ENCODE data around the gene GNB1. TPM values are rescaled to one million over a fixed set of nuclear protein-coding genes. Genes with fewer than 3 reads are reported as not detected.

Gene GNB1
- total RNA-seq, 8 experiments from 2014 or later = 70.0 to 394 (median 196) TPM

DNA sequence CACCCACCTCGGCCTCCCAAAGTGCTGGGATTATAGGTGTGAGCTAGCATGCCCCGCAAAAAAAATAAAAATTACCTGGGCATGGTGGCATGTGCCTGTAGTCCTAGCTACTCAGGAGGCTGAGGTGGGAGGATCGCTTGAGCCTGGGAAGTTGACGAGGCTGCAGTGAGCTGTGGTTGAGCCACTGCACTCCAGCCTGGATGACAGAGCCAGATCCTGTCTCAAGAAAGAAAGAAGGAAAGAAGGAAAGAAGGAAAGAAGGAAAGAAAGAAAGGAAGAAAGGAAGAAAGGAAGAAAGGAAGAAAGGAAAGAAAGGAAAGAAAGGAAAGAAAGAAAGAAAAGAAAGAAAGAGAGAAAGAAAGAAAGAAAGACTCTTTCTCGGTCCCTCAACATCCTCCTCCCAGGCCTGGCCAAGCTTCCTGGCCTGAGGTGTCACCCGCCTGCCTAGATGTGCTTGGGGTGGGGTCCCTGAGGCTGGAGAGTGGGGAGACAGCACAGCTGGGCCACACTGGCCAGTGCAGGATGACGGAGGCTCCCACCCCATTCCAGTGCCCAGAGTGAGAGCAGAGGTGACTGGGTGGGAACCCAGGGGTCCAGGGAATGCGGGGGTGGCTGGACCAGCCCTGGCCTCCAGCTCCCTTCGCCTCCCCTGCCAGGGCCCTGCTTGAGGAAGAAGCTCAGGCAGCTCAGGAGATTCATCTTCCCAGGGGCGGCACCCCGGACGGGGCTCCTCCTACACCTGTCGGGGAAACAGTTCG, 10.2 kb upstream of the GNB1 start:
- in situ Hi-C loops (cut with MboI; ENCODE audit: low pct_unique_long_range_greater_than_20kb in 2 of 9, low sequenced_read_pairs in 9 of 9, unreplicated experiment in 9 of 9) = loop anchor here in 1 of 9 experiments (25.0 kb wide), 1 partner anchor 139 kb away; no protein-coding TSS in a partner anchor
- H3K4me3 ChIP-seq = no peak overlapping the region
- no peak for ATAC-seq (replicated peaks in 6 of 8)
- 73 to 90% (median 80%) methylated on average over 2 to 14 of the region's 14 CpGs; no CpG with 5 or more reads in 1 of the 10 experiments for WGBS, 10 experiments
- H3K27ac ChIP-seq = no peak overlapping the region
- peaks cover 4 to 8% of the 10 kb centered on the region in 2 donors for H3K4me1 ChIP-seq (replicated peaks in 1 of 2)

- H3K4me3 ChIP-seq = no peak overlapping the region
- in situ Hi-C loops (cut with MboI; ENCODE audit: low pct_unique_long_range_greater_than_20kb in 2 of 9, low sequenced_read_pairs in 9 of 9, unreplicated experiment in 9 of 9) = loop anchor here in 1 of 9 experiments (25.0 kb wide), 1 partner anchor 138 kb away; no protein-coding TSS in a partner anchor
- peaks cover 5 to 9% of the 10 kb centered on the region in 2 donors for H3K4me1 ChIP-seq (replicated peaks in 1 of 2)
- no peak for ATAC-seq (replicated peaks in 6 of 8)
- no peak overlapping the region for H3K27ac ChIP-seq
- 80 to 98% (median 91%) methylated on average over 1 to 9 of the region's 9 CpGs; no CpG with 5 or more reads in 4 of the 10 experiments for WGBS, 10 experiments
These were observed 9.1 kb upstream of the GNB1 start for GRCh38 chr1:1899967-1900327.

DNA sequence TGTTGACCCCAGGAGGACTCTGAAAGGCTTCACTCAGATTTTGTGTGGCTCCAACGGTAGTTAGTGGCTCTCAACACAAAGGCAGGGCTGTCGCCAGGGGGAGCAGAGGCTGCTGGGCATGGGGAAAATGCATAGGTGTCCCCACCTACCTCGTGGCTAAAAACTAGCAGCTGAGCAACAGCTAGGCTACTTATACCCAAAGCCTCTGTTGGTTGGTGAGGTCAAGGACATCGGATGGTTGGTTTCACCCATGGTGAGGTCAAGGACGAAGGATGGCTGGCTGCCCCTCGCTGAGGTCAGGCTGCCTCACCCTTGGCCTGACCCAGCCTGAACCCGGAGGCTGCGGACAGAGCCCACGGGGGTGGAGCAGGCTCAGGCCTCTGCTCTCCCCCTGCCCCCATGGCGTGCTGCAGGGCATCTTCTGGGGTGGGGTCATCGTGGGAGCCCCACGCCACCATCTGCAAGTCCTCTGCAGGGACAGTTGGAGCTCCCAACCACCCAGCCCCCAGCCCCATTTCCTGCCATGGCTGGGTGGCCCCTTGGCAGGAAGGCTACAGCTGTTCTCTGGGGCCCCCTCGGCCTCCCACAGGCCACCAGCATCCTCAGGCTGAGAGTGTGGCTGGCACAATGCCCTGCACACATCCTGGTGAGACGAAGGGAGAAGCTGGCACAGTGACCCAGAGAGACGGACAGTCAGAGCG, 8.5 kb upstream of the GNB1 start:
- H3K27ac ChIP-seq = no peak overlapping the region
- in situ Hi-C loops (cut with MboI; ENCODE audit: low pct_unique_long_range_greater_than_20kb in 2 of 9, low sequenced_read_pairs in 9 of 9, unreplicated experiment in 9 of 9) = no loop called here
- ATAC-seq (replicated peaks in 6 of 8) = peak in 2 of 8 experiments; percentile 4 to 18

DNA sequence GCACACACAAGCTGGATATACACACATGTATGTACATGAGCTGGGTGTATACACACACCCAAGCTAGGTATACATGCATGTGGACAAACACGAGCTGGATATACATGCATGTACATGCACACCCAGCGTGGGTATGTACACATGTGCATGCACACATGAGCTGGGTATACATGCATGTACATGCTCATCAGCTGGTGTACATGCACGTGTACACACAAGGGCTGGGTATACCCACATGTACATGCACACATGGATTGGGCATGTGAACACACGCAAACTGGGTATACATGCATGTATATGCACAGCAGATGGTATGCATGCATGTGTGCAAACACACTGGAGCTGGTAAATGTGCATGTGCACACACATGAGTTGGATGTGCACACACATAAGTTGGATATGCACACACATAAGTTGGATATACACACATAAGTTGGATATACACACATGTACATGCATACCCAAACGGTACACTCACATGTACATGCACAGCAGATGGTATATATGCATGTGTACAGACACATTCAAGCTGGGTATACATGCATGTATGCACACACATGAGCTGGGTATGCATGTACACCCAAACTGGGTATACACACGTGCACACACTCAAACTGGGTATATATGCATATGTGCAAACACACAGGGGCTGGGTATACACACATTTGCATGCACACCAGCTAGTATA, 7.5 kb upstream of the GNB1 start:
- ATAC-seq (replicated peaks in 6 of 8) = no peak
- peaks cover 14 to 20% of the 10 kb centered on the region in 2 donors for H3K4me1 ChIP-seq (replicated peaks in 1 of 2)
- in situ Hi-C loops (cut with MboI; ENCODE audit: low pct_unique_long_range_greater_than_20kb in 2 of 9, low sequenced_read_pairs in 9 of 9, unreplicated experiment in 9 of 9) = no loop called here
- 47 to 100% (median 84%) methylated on average over 1 to 6 of the region's 6 CpGs; no CpG with 5 or more reads in 1 of the 10 experiments for whole genome bisulfite sequencing, 10 experiments
- no peak overlapping the region for H3K4me3 ChIP-seq
- H3K27ac ChIP-seq = no peak overlapping the region

More for the DNA sequence above, 8.5 kb upstream of the GNB1 start:
- Histone ChIP-seq H3K4me3 (no peak overlapping the region), H3K4me1 (replicated peaks in 1 of 2) (peaks cover 10 to 14% of the 10 kb centered on the region in 2 donors)
- WGBS, 10 experiments = 38 to 87% (median 54%) methylated on average over 2 to 8 of the region's 16 CpGs; no CpG with 5 or more reads in 5 of the 10 experiments

GRCh38 chr1:1895456-1896336, 4.8 kb upstream of the GNB1 start:
- WGBS, 10 experiments = 0 to 97% (median 68%) methylated on average over 1 to 6 of the region's 14 CpGs; no CpG with 5 or more reads in 3 of the 10 experiments
- in situ Hi-C loops (cut with MboI; ENCODE audit: low pct_unique_long_range_greater_than_20kb in 2 of 9, low sequenced_read_pairs in 9 of 9, unreplicated experiment in 9 of 9) = no loop called here
- no peak overlapping the region for H3K27ac ChIP-seq
- no peak for ATAC-seq (replicated peaks in 6 of 8)
- H3K4me3 ChIP-seq = no peak overlapping the region
- peaks cover 30% of the 10 kb centered on the region in 2 donors for H3K4me1 ChIP-seq (replicated peaks in 1 of 2)

GRCh38 chr1:1895060-1895418, 4.2 kb upstream of the GNB1 start:
- no peak overlapping the region for H3K4me3 ChIP-seq
- in situ Hi-C loops (cut with MboI; ENCODE audit: low pct_unique_long_range_greater_than_20kb in 2 of 9, low sequenced_read_pairs in 9 of 9, unreplicated experiment in 9 of 9) = no loop called here
- 0 to 53% (median 32%) methylated on average over 1 to 9 of the region's 10 CpGs; no CpG with 5 or more reads in 2 of the 10 experiments for WGBS, 10 experiments
- H3K4me1 ChIP-seq (replicated peaks in 1 of 2) = peaks cover 30% of the 10 kb centered on the region in 2 donors
- ATAC-seq (replicated peaks in 6 of 8) = no peak
- H3K27ac ChIP-seq = peak overlapping the region in 1 of 2 donors; percentile 37

- ATAC-seq (replicated peaks in 6 of 8) = peak in 2 of 8 experiments; percentile 2 to 12
- Histone ChIP-seq H3K4me3 (no peak overlapping the region), H3K4me1 (replicated peaks in 1 of 2) (peaks cover 30% of the 10 kb centered on the region in 2 donors), H3K27ac (peak overlapping the region in 1 of 2 donors; percentile 37)
- 13 to 80% (median 47%) methylated on average over 1 to 9 of the region's 14 CpGs; no CpG with 5 or more reads in 3 of the 10 experiments for WGBS, 10 experiments
- in situ Hi-C loops (cut with MboI; ENCODE audit: low pct_unique_long_range_greater_than_20kb in 2 of 9, low sequenced_read_pairs in 9 of 9, unreplicated experiment in 9 of 9) = no loop called here
These were observed 3.6 kb upstream of the GNB1 start for GRCh38 chr1:1894354-1895059.

DNA sequence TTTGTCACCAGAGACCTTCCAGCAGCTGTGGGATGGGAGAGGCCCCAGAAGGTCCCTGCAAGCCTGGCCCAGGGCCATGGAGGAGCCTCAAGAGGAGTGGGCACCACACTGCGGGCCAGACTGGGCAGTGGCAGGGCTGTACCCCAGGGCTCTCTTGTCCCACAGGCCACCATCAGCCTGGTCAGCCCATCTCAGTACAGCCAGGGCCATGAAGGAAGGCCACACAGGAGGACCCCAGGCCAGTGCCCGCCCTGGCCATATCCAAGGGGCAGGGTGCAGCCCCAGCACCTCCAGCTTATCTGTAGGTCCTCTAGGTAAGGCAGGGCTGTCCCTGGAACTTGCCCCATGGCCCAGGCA, 3.1 kb upstream of the GNB1 start:
- Histone ChIP-seq H3K4me1 (replicated peaks in 1 of 2) (peaks cover 30 to 31% of the 10 kb centered on the region in 2 donors), H3K27ac (no peak overlapping the region), H3K4me3 (no peak overlapping the region)
- in situ Hi-C loops (cut with MboI; ENCODE audit: low pct_unique_long_range_greater_than_20kb in 2 of 9, low sequenced_read_pairs in 9 of 9, unreplicated experiment in 9 of 9) = no loop called here
- ATAC-seq (replicated peaks in 6 of 8) = no peak
- 100% methylated on average over 1 of the region's 2 CpGs; no CpG with 5 or more reads in 8 of the 10 experiments for WGBS, 10 experiments

DNA sequence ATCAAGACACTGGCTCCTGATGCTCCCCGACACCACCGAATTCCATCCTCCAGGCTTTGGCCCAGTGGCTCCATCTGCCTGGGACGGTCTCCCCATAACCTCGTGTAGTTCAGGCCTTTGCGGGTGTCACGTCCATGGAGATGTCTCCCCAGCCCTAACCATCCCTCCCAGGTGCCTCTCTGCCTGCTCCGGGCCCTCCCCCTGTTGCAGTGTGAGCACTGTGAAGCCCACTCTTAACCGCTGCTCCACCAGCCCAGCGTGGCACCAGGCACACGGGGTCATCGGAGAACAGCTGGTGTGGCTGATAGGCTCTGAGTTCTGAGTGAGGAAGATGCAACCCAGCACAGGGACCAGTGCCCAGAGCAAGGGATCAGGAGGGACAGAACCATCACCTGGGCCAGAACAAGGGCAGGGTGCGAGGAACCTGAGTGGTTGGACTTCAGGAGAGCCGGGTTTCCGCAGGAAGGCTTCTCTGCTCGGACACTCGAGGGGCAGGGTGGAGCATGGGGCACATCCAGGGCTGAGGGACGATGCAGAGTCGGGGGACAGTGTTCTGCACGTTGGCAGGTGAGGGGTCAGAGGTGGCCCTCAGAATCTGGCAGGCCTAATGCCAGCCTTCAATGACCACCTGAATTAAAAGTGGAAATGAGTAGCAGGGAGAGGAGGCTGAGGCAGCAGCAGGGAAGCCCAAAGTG, 2.6 kb upstream of the GNB1 start:
- 87 to 100% (median 100%) methylated on average over 1 to 7 of the region's 19 CpGs; no CpG with 5 or more reads in 5 of the 10 experiments for WGBS, 10 experiments

GRCh38 chr1:1892763-1893120, 1.9 kb upstream of the GNB1 start:
- in situ Hi-C loops (cut with MboI; ENCODE audit: low pct_unique_long_range_greater_than_20kb in 2 of 9, low sequenced_read_pairs in 9 of 9, unreplicated experiment in 9 of 9) = no loop called here
- 42 to 82% (median 71%) methylated on average over 2 to 6 of the region's 7 CpGs; no CpG with 5 or more reads in 3 of the 10 experiments for WGBS, 10 experiments
- Histone ChIP-seq H3K4me3 (no peak overlapping the region), H3K27ac (no peak overlapping the region), H3K4me1 (replicated peaks in 1 of 2) (peaks cover 41% of the 10 kb centered on the region in 2 donors)
- ATAC-seq (replicated peaks in 6 of 8) = no peak

More for the DNA sequence above, 2.6 kb upstream of the GNB1 start:
- Histone ChIP-seq H3K27ac (no peak overlapping the region), H3K4me1 (replicated peaks in 1 of 2) (peaks cover 34 to 37% of the 10 kb centered on the region in 2 donors), H3K4me3 (no peak overlapping the region)
- no peak for ATAC-seq (replicated peaks in 6 of 8)
- in situ Hi-C loops (cut with MboI; ENCODE audit: low pct_unique_long_range_greater_than_20kb in 2 of 9, low sequenced_read_pairs in 9 of 9, unreplicated experiment in 9 of 9) = no loop called here

DNA sequence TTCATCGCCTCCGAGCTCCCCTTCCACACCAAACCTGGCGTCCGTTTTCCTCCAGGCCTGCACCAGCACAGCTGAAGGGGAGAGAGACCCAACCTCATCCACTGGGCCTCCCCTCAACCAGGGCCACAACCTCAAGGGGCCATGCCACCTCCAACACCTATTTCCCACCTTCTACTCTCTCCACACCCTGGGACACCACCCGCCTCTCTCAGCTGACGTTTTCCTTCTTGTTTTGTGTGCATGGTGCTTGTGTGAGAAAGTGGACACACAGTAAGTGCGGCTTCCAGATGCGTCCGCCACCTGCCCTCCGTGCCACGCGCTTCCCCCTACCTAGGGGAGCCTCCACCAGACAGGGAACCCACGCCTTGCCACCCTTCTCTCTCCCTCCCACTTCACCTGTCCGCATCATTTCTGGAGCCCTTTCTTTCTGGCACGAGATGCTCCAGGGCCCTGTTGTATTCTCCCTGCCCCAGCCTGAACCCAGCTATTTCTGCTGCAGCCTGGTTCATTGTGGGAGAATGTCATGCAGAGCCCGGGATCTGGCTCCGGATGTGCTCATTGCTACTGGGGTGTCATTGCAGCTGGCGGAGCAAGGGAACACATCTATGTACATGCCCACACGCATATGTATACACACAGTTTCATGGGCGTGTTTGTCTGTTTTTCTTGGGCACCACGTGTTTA, 1.3 kb upstream of the GNB1 start:
- in situ Hi-C loops (cut with MboI; ENCODE audit: low pct_unique_long_range_greater_than_20kb in 2 of 9, low sequenced_read_pairs in 9 of 9, unreplicated experiment in 9 of 9) = no loop called here
- 38 to 92% (median 69%) methylated on average over 2 to 18 of the region's 21 CpGs; no CpG with 5 or more reads in 1 of the 10 experiments for WGBS, 10 experiments
- peak overlapping the region; percentile 69 to 95 (median 93) for H3K4me3 ChIP-seq
- ATAC-seq (replicated peaks in 6 of 8) = no peak
- peaks cover 38 to 44% of the 10 kb centered on the region in 2 donors for H3K4me1 ChIP-seq (replicated peaks in 1 of 2)
- peak overlapping the region; percentile 97 to 98 for H3K27ac ChIP-seq
